C4-2B (cell line): ENCODE measurements around the gene PARD3B.

Experiments used
- H3K27ac ChIP-seq: fragments of 450-650 bp; 2 replicates; pipeline ENCODE4 v1.5.1; 2017
- CTCF ChIP-seq: fragments of 450-650 bp; conservative IDR thresholded peaks from 2 replicates; pipeline ENCODE4 v1.5.1; 2017; ENCODE audit warnings: mild to moderate bottlenecking
- ZFX ChIP-seq: fragments of 450-650 bp; IDR thresholded peaks from 2 replicates; pipeline ENCODE4 v1.6.1; 2017

Gene PARD3B

GRCh38 chr2:205439621-205440020 is 894.3 kb downstream of the PARD3B start:
- H3K27ac ChIP-seq, result no peak overlapping the region
- TF ChIP-seq ZFX (no peak), CTCF (no peak)

GRCh38 chr2:205441524-205441923 is 896.2 kb downstream of the PARD3B start:
- no peak for TF ChIP-seq CTCF
- no peak for TF ChIP-seq ZFX
- H3K27ac ChIP-seq, result no peak overlapping the region

GRCh38 chr2:205448189-205448588 is 902.9 kb downstream of the PARD3B start:
- TF ChIP-seq CTCF (no peak), ZFX (no peak)
- H3K27ac ChIP-seq, result no peak overlapping the region

GRCh38 chr2:205451901-205452512 is 906.7 kb downstream of the PARD3B start:
- no peak for TF ChIP-seq ZFX
- no peak for TF ChIP-seq CTCF
- no peak overlapping the region for H3K27ac ChIP-seq

GRCh38 chr2:205453202-205453601 is 907.9 kb downstream of the PARD3B start:
- H3K27ac ChIP-seq, result no peak overlapping the region
- TF ChIP-seq ZFX (no peak), CTCF (no peak)

- TF ChIP-seq CTCF (no peak), ZFX (no peak)
- no peak overlapping the region for H3K27ac ChIP-seq
Measured at GRCh38 chr2:205456682-205457081, 911.4 kb downstream of the PARD3B start.

GRCh38 chr2:205460217-205460616 is 914.9 kb downstream of the PARD3B start:
- TF ChIP-seq CTCF (no peak), ZFX (no peak)
- no peak overlapping the region for H3K27ac ChIP-seq
